ENCODE data around the gene NRL. TPM values are rescaled to one million over a fixed set of nuclear protein-coding genes. Genes with fewer than 3 reads are reported as not detected.

The NRL gene
- total RNA-seq, 4 donors from 2014 or later: 1.1 to 2.9 (median 1.6) TPM; not detected in 1

DNA sequence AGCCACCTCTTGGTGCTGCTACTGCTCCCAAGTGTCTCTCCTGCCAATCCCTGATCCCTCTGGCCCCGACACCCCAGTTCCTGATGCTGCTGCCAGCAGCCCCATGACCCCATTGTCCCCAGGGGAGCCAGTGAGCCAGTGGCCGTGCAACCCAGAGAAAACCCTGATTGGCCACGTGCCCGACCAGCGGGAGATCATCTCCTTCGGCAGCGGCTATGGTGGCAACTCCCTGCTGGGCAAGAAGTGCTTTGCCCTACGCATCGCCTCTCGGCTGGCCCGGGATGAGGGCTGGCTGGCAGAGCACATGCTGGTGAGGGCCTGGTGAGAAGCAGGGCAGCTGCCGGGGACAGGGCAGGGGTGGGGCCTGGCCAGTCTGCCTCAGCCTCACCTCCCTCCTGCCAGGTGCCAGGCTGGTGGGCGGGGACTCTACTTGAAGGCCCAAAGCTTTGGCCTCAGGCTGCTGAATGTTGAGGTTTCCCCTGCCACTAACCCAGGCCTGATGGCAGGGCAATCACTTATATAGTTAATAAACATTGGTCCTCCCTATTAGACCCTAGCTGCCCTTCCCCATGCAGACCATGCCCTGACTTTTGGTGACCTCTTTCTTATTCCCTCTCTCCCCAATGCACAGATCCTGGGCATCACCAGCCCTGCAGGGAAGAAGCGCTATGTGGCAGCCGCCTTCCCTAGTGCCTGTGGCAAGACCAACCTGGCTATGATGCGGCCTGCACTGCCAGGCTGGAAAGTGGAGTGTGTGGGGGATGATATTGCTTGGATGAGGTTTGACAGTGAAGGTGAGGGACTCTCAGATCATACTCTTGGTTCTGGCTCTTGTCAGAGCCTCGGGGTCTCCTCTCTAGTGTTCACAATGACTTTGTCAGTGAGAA is 15.6 kb downstream of the NRL start:
- in situ Hi-C loops (cut with MboI; ENCODE audit: low pct_ligation_motif_present in 1 of 4, low pct_unique_long_range_greater_than_20kb in 1 of 4, low sequenced_read_pairs in 3 of 4) (no loop called here), intact Hi-C loops (cut with DNase I; ENCODE audit: low total_unique reads) (loop anchor here (10.0 kb wide), 1 partner anchor 84 kb away; no protein-coding TSS in a partner anchor)
- no peak overlapping the region for H3K4me3 ChIP-seq
- no peak for DNase-seq
- H3K27me3 ChIP-seq: no peaks in the 10 kb centered on the region
- TF ChIP-seq EP300 (IDR thresholded peaks at IDR 0.05; ENCODE audit: low read depth): no peak
- no peak for TF ChIP-seq POLR2A (IDR thresholded peaks at IDR 0.05)
- TF ChIP-seq POLR2AphosphoS5 (IDR thresholded peaks at IDR 0.05): no peak
- TF ChIP-seq, protein P1, sequence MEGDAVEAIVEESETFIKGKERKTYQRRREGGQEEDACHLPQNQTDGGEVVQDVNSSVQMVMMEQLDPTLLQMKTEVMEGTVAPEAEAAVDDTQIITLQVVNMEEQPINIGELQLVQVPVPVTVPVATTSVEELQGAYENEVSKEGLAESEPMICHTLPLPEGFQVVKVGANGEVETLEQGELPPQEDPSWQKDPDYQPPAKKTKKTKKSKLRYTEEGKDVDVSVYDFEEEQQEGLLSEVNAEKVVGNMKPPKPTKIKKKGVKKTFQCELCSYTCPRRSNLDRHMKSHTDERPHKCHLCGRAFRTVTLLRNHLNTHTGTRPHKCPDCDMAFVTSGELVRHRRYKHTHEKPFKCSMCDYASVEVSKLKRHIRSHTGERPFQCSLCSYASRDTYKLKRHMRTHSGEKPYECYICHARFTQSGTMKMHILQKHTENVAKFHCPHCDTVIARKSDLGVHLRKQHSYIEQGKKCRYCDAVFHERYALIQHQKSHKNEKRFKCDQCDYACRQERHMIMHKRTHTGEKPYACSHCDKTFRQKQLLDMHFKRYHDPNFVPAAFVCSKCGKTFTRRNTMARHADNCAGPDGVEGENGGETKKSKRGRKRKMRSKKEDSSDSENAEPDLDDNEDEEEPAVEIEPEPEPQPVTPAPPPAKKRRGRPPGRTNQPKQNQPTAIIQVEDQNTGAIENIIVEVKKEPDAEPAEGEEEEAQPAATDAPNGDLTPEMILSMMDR (IDR thresholded peaks at IDR 0.05): no peak
- no peak overlapping the region for H3K27ac ChIP-seq
- 76% methylated on average over 11 of the region's 17 CpGs; no CpG with 5 or more reads in 1 of the 2 donors for WGBS, 2 donors (ENCODE audit: low coverage in 1 of 2)
- H3K36me3 ChIP-seq: peaks cover 0 to 9% (median 0%) of the 10 kb centered on the region in 4 donors
- peaks cover 0 to 12% (median 6%) of the 10 kb centered on the region in 4 donors for H3K4me1 ChIP-seq
- no peaks in the 10 kb centered on the region for H3K9me3 ChIP-seq

DNA sequence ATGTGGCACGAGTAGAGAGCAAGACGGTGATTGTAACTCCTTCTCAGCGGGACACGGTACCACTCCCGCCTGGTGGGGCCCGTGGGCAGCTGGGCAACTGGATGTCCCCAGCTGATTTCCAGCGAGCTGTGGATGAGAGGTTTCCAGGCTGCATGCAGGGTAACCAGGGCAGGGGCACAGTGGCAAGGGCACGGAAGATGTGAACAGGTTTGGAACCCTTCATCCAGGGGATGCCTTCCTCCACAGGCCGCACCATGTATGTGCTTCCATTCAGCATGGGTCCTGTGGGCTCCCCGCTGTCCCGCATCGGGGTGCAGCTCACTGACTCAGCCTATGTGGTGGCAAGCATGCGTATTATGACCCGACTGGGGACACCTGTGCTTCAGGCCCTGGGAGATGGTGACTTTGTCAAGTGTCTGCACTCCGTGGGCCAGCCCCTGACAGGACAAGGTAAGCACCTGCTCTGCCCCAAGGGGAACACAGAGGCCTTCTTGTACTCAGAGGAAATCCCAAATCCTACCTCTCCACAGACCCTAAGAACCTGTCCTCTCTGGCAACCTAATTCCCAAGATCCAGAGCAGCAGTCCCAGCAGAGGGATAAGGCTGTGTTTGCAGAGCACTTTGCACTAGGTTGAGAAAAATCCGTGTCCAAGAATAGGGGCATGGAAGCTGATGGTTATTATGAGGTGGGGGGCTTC is 16.4 kb downstream of the NRL start:
- Histone ChIP-seq H3K27ac (no peak overlapping the region), H3K4me1 (peaks cover 3 to 17% (median 11%) of the 10 kb centered on the region in 4 donors), H3K27me3 (no peaks in the 10 kb centered on the region), H3K36me3 (peaks cover 0 to 3% (median 0%) of the 10 kb centered on the region in 4 donors), H3K9me3 (no peaks in the 10 kb centered on the region), H3K4me3 (no peak overlapping the region)
- in situ Hi-C loops (cut with MboI; ENCODE audit: low pct_ligation_motif_present in 1 of 4, low pct_unique_long_range_greater_than_20kb in 1 of 4, low sequenced_read_pairs in 3 of 4): no loop called here
- intact Hi-C loops (cut with DNase I; ENCODE audit: low total_unique reads): loop anchor here (10.0 kb wide), 1 partner anchor 84 kb away; no protein-coding TSS in a partner anchor
- WGBS, 2 donors (ENCODE audit: low coverage in 1 of 2): 92 to 97% methylated on average over 6 to 15 of the region's 16 CpGs
- TF ChIP-seq, protein P1 (IDR thresholded peaks at IDR 0.05): no peak
- TF ChIP-seq EP300 (IDR thresholded peaks at IDR 0.05; ENCODE audit: low read depth): no peak
- TF ChIP-seq POLR2A (IDR thresholded peaks at IDR 0.05): no peak
- no peak for TF ChIP-seq POLR2AphosphoS5 (IDR thresholded peaks at IDR 0.05)
- DNase-seq: no peak

DNA sequence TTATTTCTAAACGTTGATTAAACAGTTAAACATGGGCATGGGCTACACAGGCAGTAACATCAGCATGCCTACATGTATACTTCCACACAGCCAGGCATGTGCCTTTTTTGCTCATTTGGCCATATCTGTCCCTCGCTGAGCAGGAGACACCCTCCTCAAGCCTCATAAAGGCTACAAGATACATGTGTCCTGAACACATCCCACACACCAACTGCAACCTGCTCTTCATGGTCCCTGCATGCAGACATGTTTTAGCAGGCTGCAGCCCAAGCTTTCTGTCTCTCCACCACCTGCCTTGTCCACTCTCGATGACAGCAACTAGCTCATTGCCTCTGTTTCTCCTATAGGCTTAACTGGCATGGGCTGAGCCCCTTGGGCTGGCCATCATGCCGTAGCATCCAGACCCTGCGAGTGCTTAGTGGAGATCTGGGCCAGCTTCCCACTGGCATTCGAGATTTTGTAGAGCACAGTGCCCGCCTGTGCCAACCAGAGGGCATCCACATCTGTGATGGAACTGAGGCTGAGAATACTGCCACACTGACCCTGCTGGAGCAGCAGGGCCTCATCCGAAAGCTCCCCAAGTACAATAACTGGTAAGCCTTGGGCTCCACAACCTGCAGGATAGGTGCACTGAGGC is 18.1 kb downstream of the NRL start:
- no peak for DNase-seq
- no peak for TF ChIP-seq EP300 (IDR thresholded peaks at IDR 0.05; ENCODE audit: low read depth)
- TF ChIP-seq POLR2A (IDR thresholded peaks at IDR 0.05): no peak
- TF ChIP-seq, protein P1 (IDR thresholded peaks at IDR 0.05): no peak
- no peak for TF ChIP-seq POLR2AphosphoS5 (IDR thresholded peaks at IDR 0.05)
- WGBS, 2 donors (ENCODE audit: low coverage in 1 of 2): 91% methylated on average over 8 of the region's 8 CpGs; no CpG with 5 or more reads in 1 of the 2 donors
- no peak overlapping the region for H3K4me3 ChIP-seq
- H3K27ac ChIP-seq: no peak overlapping the region
- no peaks in the 10 kb centered on the region for H3K9me3 ChIP-seq
- no peaks in the 10 kb centered on the region for H3K36me3 ChIP-seq
- intact Hi-C loops (cut with DNase I; ENCODE audit: low total_unique reads): loop anchor here (10.0 kb wide), 1 partner anchor 82 kb away; no protein-coding TSS in a partner anchor
- peaks cover 4 to 33% (median 19%) of the 10 kb centered on the region in 4 donors for H3K4me1 ChIP-seq
- H3K27me3 ChIP-seq: no peaks in the 10 kb centered on the region
- in situ Hi-C loops (cut with MboI; ENCODE audit: low pct_ligation_motif_present in 1 of 4, low pct_unique_long_range_greater_than_20kb in 1 of 4, low sequenced_read_pairs in 3 of 4): no loop called here

Data from transverse colon (tissue), 4 donors.